LNCaP clone FGC (cell line): ENCODE measurements around the gene ELOVL2.
A peak's percentile ranks its signal among the peaks of the same experiment; 100 is the strongest.

ENCODE experiments used
- DNase-seq: peaks from one replicate; pipeline ENCODE4 v3.0.0-alpha.2; 2011; ENCODE audit warnings: low read depth
- H3K4me3 ChIP-seq: 2 replicates; pipeline ENCODE4 v1.5.1; 2011; ENCODE audit warnings: mild to moderate bottlenecking, low read depth, low read length, control low read depth
- TF ChIP-seq, protein P1 (sequence below): IDR thresholded peaks from 2 replicates; pipeline ENCODE4 v1.5.1; 2012; ENCODE audit warnings: mild to moderate bottlenecking; ENCODE audit not compliant: control insufficient read depth, insufficient read depth; ENCODE audit errors: extremely low read depth

The ELOVL2 gene

GRCh38 chr6:11025130-11025529 is 19.0 kb downstream of the ELOVL2 start:
- DNase-seq = no peak
- H3K4me3 ChIP-seq = no peak overlapping the region
- TF ChIP-seq, protein P1, sequence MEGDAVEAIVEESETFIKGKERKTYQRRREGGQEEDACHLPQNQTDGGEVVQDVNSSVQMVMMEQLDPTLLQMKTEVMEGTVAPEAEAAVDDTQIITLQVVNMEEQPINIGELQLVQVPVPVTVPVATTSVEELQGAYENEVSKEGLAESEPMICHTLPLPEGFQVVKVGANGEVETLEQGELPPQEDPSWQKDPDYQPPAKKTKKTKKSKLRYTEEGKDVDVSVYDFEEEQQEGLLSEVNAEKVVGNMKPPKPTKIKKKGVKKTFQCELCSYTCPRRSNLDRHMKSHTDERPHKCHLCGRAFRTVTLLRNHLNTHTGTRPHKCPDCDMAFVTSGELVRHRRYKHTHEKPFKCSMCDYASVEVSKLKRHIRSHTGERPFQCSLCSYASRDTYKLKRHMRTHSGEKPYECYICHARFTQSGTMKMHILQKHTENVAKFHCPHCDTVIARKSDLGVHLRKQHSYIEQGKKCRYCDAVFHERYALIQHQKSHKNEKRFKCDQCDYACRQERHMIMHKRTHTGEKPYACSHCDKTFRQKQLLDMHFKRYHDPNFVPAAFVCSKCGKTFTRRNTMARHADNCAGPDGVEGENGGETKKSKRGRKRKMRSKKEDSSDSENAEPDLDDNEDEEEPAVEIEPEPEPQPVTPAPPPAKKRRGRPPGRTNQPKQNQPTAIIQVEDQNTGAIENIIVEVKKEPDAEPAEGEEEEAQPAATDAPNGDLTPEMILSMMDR = no peak

DNA sequence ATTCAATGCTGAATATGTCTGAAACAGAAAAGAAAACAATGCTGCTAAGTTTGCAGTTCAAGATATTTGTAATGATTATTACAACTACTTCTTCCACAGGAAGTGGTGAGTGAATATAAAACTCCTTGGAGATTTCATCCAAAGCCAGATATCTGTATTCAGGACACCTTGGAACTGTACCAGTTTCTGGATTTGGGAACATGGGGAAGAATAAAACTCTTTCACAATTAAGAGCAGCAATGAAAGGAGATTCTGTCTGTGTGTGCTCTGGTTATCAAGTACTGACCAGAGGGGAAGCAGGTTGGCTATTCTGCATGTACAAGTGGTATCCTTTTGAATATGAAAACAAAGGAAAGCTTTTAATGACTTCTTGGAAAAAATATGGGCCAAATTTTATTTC is 21.1 kb downstream of the ELOVL2 start:
- TF ChIP-seq, protein P1 = no peak
- no peak overlapping the region for H3K4me3 ChIP-seq
- DNase-seq = no peak

- TF ChIP-seq, protein P1 = no peak
- no peak for DNase-seq
- H3K4me3 ChIP-seq = no peak overlapping the region
Observed at GRCh38 chr6:11021714-11022113, 22.4 kb downstream of the ELOVL2 start.

GRCh38 chr6:11021003-11021402 is 23.1 kb downstream of the ELOVL2 start:
- no peak overlapping the region for H3K4me3 ChIP-seq
- TF ChIP-seq, protein P1 = no peak
- peak; percentile 47 for DNase-seq

GRCh38 chr6:11018225-11018624 is 25.9 kb downstream of the ELOVL2 start:
- no peak overlapping the region for H3K4me3 ChIP-seq
- TF ChIP-seq, protein P1 = no peak
- DNase-seq = no peak

- TF ChIP-seq, protein P1 = no peak
- DNase-seq = no peak
- no peak overlapping the region for H3K4me3 ChIP-seq
Observed at GRCh38 chr6:11017090-11017489, 27.0 kb downstream of the ELOVL2 start.

- no peak for DNase-seq
- no peak overlapping the region for H3K4me3 ChIP-seq
- TF ChIP-seq, protein P1 = no peak
Observed at GRCh38 chr6:11016452-11016851, 27.7 kb downstream of the ELOVL2 start.
